Natural killer cell (primary cell): Measurements from ENCODE around the gene NTRK2. TPM values are rescaled to one million over a fixed set of nuclear protein-coding genes. Genes with fewer than 3 reads are reported as not detected.

Experiments
- ATAC-seq, 3 donors: fragments of 150-1000 bp in 2 of 3; fragments of 200-7000 bp in 1 of 3; cut with Tn5 transposase; 1 replicate in 1 of 3; 2 replicates in 2 of 3; pipeline ENCODE4 v1.10.0; 2021; ENCODE audit warnings: mild to moderate bottlenecking in 2 of 3, moderate library complexity in 2 of 3
- DNase-seq, 2 donors: peaks; one replicate each; pipeline versions ENCODE4 v3.0.0 to v3.0.0-alpha.2; 2013 to 2021; ENCODE audit warnings: mixed read lengths in 1 of 2
- H3K27ac ChIP-seq: one replicate; pipeline ENCODE4 v1.5.1; 2013; ENCODE audit warnings: mild to moderate bottlenecking, low read length
- H3K27me3 ChIP-seq: one replicate; pipeline ENCODE4 v1.6.1; 2013; ENCODE audit warnings: low read length; ENCODE audit not compliant: control insufficient read depth, insufficient read depth
- H3K36me3 ChIP-seq: one replicate; pipeline ENCODE4 v1.6.1; 2013; ENCODE audit warnings: low read length; ENCODE audit not compliant: control insufficient read depth, insufficient read depth
- H3K4me1 ChIP-seq: one replicate; pipeline ENCODE4 v1.6.1; 2013; ENCODE audit warnings: low read length; ENCODE audit not compliant: control insufficient read depth, insufficient read depth
- H3K4me3 ChIP-seq: one replicate; pipeline ENCODE4 v1.5.1; 2013; ENCODE audit warnings: low read length
- H3K9me3 ChIP-seq: one replicate; pipeline ENCODE4 v1.6.1; 2013; ENCODE audit warnings: low read length; ENCODE audit not compliant: control insufficient read depth, insufficient read depth
- H3K27ac Mint-ChIP-seq, 2 donors: one replicate each; pipeline ENCODE4 v1.8.0; 2022; ENCODE audit warnings: mild to moderate bottlenecking in 2 of 2, mixed read lengths in 2 of 2, moderate library complexity in 1 of 2
- H3K27me3 Mint-ChIP-seq, 2 donors: one replicate each; pipeline ENCODE4 v1.8.0; 2022; ENCODE audit warnings: low read depth in 2 of 2, mixed read lengths in 2 of 2
- H3K36me3 Mint-ChIP-seq: one replicate; pipeline ENCODE4 v1.8.0; 2022; ENCODE audit warnings: mixed read lengths
- H3K4me1 Mint-ChIP-seq, 2 donors: one replicate each; pipeline ENCODE4 v1.8.0; 2022; ENCODE audit warnings: mixed read lengths in 2 of 2
- H3K4me3 Mint-ChIP-seq: one replicate; pipeline ENCODE4 v1.8.0; 2022; ENCODE audit warnings: mild to moderate bottlenecking, moderate library complexity, mixed read lengths
- H3K9me3 Mint-ChIP-seq, 2 donors: one replicate each; pipeline ENCODE4 v1.8.0; 2022; ENCODE audit warnings: mixed read lengths in 2 of 2
- WGBS: methylation state at CpG from one replicate; pipeline ENCODE4 v1.1.7; 2013; ENCODE audit warnings: missing lambda C conversion rate; ENCODE audit not compliant: insufficient coverage; 5-methylcytosine and 5-hydroxymethylcytosine counted together
- intact Hi-C: fragments of 100-400 bp; cut with micrococcal nuclease; formaldehyde crosslinking; loops from one replicate; pipeline ENCODE4 v1.14.2; 2022
- total RNA-seq, 4 donors: library from RNA; stranded (reverse); fragments of 120-200 nt in 1 of 4; gene quantifications; one replicate each; pipeline versions ENCODE4 v1.2.3 to v1.2.4, GENCODE V29; 2013 to 2022
- TF ChIP-seq, protein P1 (sequence below): fragments of 200-600 bp; IDR thresholded peaks from one replicate; pipeline ENCODE4 v1.8.0; 2022; ENCODE audit warnings: antibody characterized with exemption

The NTRK2 gene
- total RNA-seq, 3 donors from 2014 or later (not counting 1 experiment from before 2014, with no cell fraction given) = 0.08 TPM; not detected in 2

DNA sequence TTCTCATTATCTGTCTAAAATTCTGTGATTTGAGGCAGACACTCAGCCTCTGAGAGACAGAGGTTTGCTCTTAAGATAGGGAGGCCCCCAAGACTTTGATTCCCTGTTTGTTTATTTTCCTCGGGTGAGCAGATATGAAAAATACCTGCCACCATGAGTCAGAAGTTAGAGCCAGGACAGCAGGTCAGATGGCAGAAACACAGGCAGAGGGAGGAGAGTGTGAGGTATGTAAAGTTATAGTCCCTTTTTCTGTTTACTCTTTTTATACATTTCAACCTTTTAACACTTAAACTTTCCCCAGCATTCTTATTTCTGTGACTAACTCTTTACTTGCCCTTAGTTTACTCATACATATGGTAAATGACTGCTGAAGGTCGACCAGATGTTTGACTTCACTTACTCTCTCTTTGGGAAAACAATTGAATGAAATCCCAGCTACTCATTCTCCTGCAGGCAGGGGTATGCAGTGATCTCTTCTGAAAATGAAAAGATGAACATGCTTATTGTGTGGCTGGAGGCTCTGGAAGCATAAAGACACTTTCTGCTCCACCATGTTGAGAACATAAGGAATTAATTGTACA, 383.8 kb downstream of the NTRK2 start:
- intact Hi-C loops = no loop called here
- H3K27ac ChIP-seq = no peak overlapping the region
- no peak overlapping the region for H3K4me3 ChIP-seq
- TF ChIP-seq, protein P1, sequence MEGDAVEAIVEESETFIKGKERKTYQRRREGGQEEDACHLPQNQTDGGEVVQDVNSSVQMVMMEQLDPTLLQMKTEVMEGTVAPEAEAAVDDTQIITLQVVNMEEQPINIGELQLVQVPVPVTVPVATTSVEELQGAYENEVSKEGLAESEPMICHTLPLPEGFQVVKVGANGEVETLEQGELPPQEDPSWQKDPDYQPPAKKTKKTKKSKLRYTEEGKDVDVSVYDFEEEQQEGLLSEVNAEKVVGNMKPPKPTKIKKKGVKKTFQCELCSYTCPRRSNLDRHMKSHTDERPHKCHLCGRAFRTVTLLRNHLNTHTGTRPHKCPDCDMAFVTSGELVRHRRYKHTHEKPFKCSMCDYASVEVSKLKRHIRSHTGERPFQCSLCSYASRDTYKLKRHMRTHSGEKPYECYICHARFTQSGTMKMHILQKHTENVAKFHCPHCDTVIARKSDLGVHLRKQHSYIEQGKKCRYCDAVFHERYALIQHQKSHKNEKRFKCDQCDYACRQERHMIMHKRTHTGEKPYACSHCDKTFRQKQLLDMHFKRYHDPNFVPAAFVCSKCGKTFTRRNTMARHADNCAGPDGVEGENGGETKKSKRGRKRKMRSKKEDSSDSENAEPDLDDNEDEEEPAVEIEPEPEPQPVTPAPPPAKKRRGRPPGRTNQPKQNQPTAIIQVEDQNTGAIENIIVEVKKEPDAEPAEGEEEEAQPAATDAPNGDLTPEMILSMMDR = no peak
- no peaks in the 10 kb centered on the region for H3K36me3 Mint-ChIP-seq
- DNase-seq (no peak), ATAC-seq (no peak)
- WGBS = 64% methylated on average over 2 of the region's 2 CpGs
- no peak overlapping the region for H3K27ac Mint-ChIP-seq
- peaks cover 19 to 41% of the 10 kb centered on the region in 2 donors for H3K27me3 Mint-ChIP-seq
- H3K36me3 ChIP-seq = no peaks in the 10 kb centered on the region
- H3K4me1 ChIP-seq = no peaks in the 10 kb centered on the region
- H3K4me1 Mint-ChIP-seq = no peaks in the 10 kb centered on the region
- peaks cover 1% of the 10 kb centered on the region for H3K27me3 ChIP-seq
- no peaks in the 10 kb centered on the region for H3K9me3 Mint-ChIP-seq
- H3K4me3 Mint-ChIP-seq = no peak overlapping the region
- no peaks in the 10 kb centered on the region for H3K9me3 ChIP-seq

DNA sequence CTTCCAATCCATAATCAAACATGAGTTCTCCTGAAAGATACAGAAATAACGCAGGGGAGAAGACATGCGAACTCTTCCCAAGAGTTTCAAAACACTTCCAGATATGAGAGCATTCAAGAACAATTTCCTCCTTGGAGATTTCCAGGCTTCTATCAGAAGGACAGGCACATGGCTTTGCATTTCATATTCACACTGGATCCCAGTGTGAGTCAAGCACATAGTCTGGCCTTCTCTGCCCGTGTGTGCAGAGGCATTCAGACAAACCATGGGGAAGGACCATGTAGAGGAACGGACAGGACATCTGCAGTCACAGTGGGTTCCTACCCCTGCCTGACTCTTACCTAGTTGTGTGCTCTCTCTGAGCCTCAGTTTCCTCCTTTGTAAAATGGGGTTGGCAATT, 384.5 kb downstream of the NTRK2 start:
- no peak for DNase-seq
- no peak for ATAC-seq
- Mint-ChIP-seq H3K27me3 (peaks cover 19 to 41% of the 10 kb centered on the region in 2 donors), H3K4me1 (no peaks in the 10 kb centered on the region), H3K4me3 (no peak overlapping the region), H3K27ac (no peak overlapping the region), H3K9me3 (no peaks in the 10 kb centered on the region), H3K36me3 (no peaks in the 10 kb centered on the region)
- H3K9me3 ChIP-seq = no peaks in the 10 kb centered on the region
- intact Hi-C loops = no loop called here
- no peaks in the 10 kb centered on the region for H3K36me3 ChIP-seq
- H3K4me1 ChIP-seq = no peaks in the 10 kb centered on the region
- H3K27ac ChIP-seq = no peak overlapping the region
- TF ChIP-seq, protein P1 = no peak
- H3K27me3 ChIP-seq = peaks cover 2% of the 10 kb centered on the region
- WGBS = 85% methylated on average over 4 of the region's 4 CpGs
- H3K4me3 ChIP-seq = no peak overlapping the region

DNA sequence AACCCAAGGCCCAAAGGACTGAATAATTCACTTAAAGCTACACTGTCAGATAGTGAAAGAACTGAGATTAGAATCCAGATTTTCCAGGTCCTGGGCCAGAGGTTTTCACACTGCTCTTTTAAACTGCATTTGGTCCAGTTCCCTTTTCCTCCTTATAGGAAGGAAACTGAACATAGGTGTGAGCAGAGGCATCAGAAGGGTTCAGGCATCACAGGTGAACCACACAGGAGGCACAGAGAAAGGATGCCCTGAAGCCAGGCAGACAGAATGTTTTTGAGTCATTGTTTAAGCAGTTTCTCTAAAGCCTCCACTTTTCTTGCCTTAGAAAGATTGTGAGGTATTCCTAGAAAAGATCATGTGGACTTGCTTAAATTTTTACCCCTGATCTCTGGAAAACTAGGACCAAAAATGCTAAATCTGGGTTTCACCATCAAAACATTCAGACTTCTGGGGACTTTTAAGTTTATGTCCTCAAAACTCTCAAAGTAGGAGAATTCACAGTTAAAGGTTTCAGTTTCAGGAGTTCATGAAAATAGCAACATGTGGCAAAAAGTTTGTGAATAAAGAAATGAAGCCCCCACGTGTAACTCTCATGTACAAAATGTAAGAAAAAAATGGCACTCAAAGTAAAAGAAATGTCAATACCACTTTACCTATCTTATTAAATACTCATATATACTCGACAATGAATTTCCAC, 386.1 kb downstream of the NTRK2 start:
- no peak overlapping the region for H3K27ac Mint-ChIP-seq
- DNase-seq (no peak), ATAC-seq (no peak)
- no peaks in the 10 kb centered on the region for H3K4me1 Mint-ChIP-seq
- WGBS = 69% methylated on average over 2 of the region's 2 CpGs
- Histone ChIP-seq H3K36me3 (no peaks in the 10 kb centered on the region), H3K27me3 (peaks cover 2% of the 10 kb centered on the region), H3K4me1 (no peaks in the 10 kb centered on the region), H3K9me3 (no peaks in the 10 kb centered on the region), H3K4me3 (no peak overlapping the region), H3K27ac (no peak overlapping the region)
- H3K27me3 Mint-ChIP-seq = peaks cover 21 to 39% of the 10 kb centered on the region in 2 donors
- intact Hi-C loops = no loop called here
- no peaks in the 10 kb centered on the region for H3K9me3 Mint-ChIP-seq
- H3K4me3 Mint-ChIP-seq = no peak overlapping the region
- no peaks in the 10 kb centered on the region for H3K36me3 Mint-ChIP-seq
- TF ChIP-seq, protein P1 = no peak
